Measurements from ENCODE around the gene SERPINB3. TPM values are rescaled to one million over a fixed set of nuclear protein-coding genes. Genes with fewer than 3 reads are reported as not detected.

The SERPINB3 gene
- total and polyA plus RNA-seq, 2 of the 8 experiments (the other 6 are each of a cell fraction or from before 2014, with no cell fraction given): 0.17 to 0.18 TPM

GRCh38 chr18:63613420-63613819, 48.3 kb downstream of the SERPINB3 start:
- no peak overlapping the region for H4K91ac ChIP-seq (replicated peaks; ENCODE audit: insufficient read length, low read length)
- H2BK12ac ChIP-seq (ENCODE audit: low read depth, low read length): no peak overlapping the region
- no peaks in the 10 kb centered on the region for H3K27me3 ChIP-seq (replicated peaks in 1 of 4; ENCODE audit: control insufficient read depth in 3 of 4, extremely low read depth in 1 of 4, insufficient read depth in 3 of 4, low read length in 3 of 4)
- H3K9me3 ChIP-seq (ENCODE audit: insufficient read depth in 2 of 2, low read depth in 1 of 2, low read length in 1 of 2): no peaks in the 10 kb centered on the region
- H3K4me1 ChIP-seq (replicated peaks in 1 of 4; ENCODE audit: control insufficient read depth in 3 of 4, insufficient read depth in 4 of 4, low read length in 3 of 4): peaks cover 0 to 4% (median 0%) of the 10 kb centered on the region in 4 experiments; a peak in 1 of 7 replicates
- no peak overlapping the region for H4K8ac ChIP-seq (ENCODE audit: extremely low read depth, insufficient read depth, low read length)
- no peaks in the 10 kb centered on the region for H3K23me2 ChIP-seq (ENCODE audit: low read depth, low read length)
- H3K56ac ChIP-seq (replicated peaks; ENCODE audit: insufficient read length, low read depth, low read length): no peak overlapping the region
- FAIRE-seq: no peak
- H3K36me3 ChIP-seq (ENCODE audit: control insufficient read depth in 2 of 4, insufficient read depth in 4 of 4, low read length in 3 of 4): no peaks in the 10 kb centered on the region
- no peak overlapping the region for H2BK20ac ChIP-seq (ENCODE audit: low read length)
- no peak overlapping the region for H3K4me3 ChIP-seq (ENCODE audit: extremely low read depth in 1 of 4, insufficient read depth in 2 of 4, low read depth in 3 of 4, low read length in 4 of 4)
- H3K79me2 ChIP-seq (ENCODE audit: control insufficient read depth in 1 of 2, insufficient read depth in 2 of 2, low read length in 2 of 2): no peaks in the 10 kb centered on the region
- no peaks in the 10 kb centered on the region for H3K79me1 ChIP-seq (ENCODE audit: low read depth, low read length)
- H3K18ac ChIP-seq (ENCODE audit: extremely low read depth, low read length): no peak overlapping the region
- no peak overlapping the region for H3K4ac ChIP-seq (replicated peaks; ENCODE audit: insufficient read length, low read depth, low read length)
- WGBS, 2 experiments (ENCODE audit: extremely low coverage in 1 of 2, insufficient coverage in 1 of 2, insufficient read length in 1 of 2, insufficient replicate concordance in 2 of 2, low coverage in 1 of 2, low lambda C conversion rate in 2 of 2, missing lambda C conversion rate in 1 of 2): 100% methylated on average over 4 of the region's 4 CpGs; no CpG with 5 or more reads in 1 of the 2 experiments
- no peak overlapping the region for H2BK120ac ChIP-seq (replicated peaks; ENCODE audit: low read depth, low read length)
- no peak for TF ChIP-seq TAF7 (optimal IDR thresholded peaks at IDR 0.05; ENCODE audit: borderline replicate concordance, low read depth, low read length)
- TF ChIP-seq FOSL1 (IDR thresholded peaks at IDR 0.05; ENCODE audit: insufficient read depth, low read depth, low read length): no peak
- TF ChIP-seq RXRA (IDR thresholded peaks at IDR 0.05; ENCODE audit: insufficient read depth, low read depth, low read length): no peak
- TF ChIP-seq HDAC6 (IDR thresholded peaks at IDR 0.05; ENCODE audit: low read depth, low read length): no peak
- no peak overlapping the region for H2AFZ ChIP-seq (ENCODE audit: low read length)
- CTCF ChIA-PET (ENCODE audit: partially characterized antibody): interaction anchor here (1.0 kb wide), 1 partner anchor 92 kb away, joined by 3 read pairs; no protein-coding TSS in a partner anchor
- no peak overlapping the region for H3K9ac ChIP-seq (replicated peaks in 1 of 4; ENCODE audit: extremely low read depth in 1 of 4, low read depth in 3 of 4, low read length in 3 of 4)
- H3K23ac ChIP-seq (ENCODE audit: insufficient read length): no peak overlapping the region
- POLR2A ChIA-PET (ENCODE audit: partially characterized antibody): no interaction called here
- H3K4me2 ChIP-seq (ENCODE audit: insufficient read depth in 1 of 2, low read depth in 2 of 2, low read length in 2 of 2): no peak overlapping the region
- no peak overlapping the region for H2BK15ac ChIP-seq (ENCODE audit: low read length)
- DNase-seq (ENCODE audit: low read depth in 1 of 2, low spot score in 2 of 2): no peak
- no peak overlapping the region for H2AK5ac ChIP-seq (ENCODE audit: low read depth, low read length)
- no peaks in the 10 kb centered on the region for H4K20me1 ChIP-seq (replicated peaks in 1 of 2; ENCODE audit: control insufficient read depth in 1 of 2, insufficient read depth in 2 of 2, low read length in 2 of 2)
- no peak overlapping the region for H3K27ac ChIP-seq (ENCODE audit: low read depth, low read length)
- H3K14ac ChIP-seq (ENCODE audit: insufficient read length): no peak overlapping the region
- no peak overlapping the region for H4K5ac ChIP-seq (ENCODE audit: insufficient read length, low read depth, low read length)
- no peak overlapping the region for H2BK5ac ChIP-seq (ENCODE audit: low read depth, low read length)
